Measurements from ENCODE around the gene KCNK10. TPM values are rescaled to one million over a fixed set of nuclear protein-coding genes. Genes with fewer than 3 reads are reported as not detected.

The KCNK10 gene
- total RNA-seq, 2 experiments from 2014 or later: not detected

DNA sequence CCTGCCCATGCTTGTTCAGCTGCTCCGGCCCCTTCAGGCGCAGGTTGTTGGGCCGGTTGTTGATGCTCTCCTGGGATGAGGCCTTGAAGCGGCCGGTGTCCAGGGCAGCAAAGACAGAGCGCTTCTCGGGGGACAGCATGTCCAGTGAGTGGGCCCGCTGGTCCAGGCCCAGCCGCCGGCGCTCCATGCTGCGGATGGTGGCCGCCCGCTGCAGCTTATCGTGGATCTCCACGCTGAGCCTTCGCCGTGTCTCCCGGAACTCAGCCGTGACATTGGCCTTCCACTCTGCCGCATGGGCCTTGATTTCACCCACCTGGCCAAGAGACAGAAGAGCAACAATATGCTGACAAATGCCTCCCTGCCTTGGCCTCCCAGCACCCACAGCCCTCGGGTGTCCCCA lies 137.2 kb downstream of the KCNK10 start:
- Mint-ChIP-seq H3K4me1 (ENCODE audit: low read depth) (peaks cover 10% of the 10 kb centered on the region), H3K27ac (no peak overlapping the region), H3K4me3 (no peak overlapping the region), H3K36me3 (ENCODE audit: low read depth) (no peaks in the 10 kb centered on the region), H3K27me3 (peaks cover 11% of the 10 kb centered on the region), H3K9me3 (no peaks in the 10 kb centered on the region)
- ChIA-PET POLR2A (no interaction called here), CTCF (no interaction called here)
- ATAC-seq (ENCODE audit: poor library complexity) (no peak), DNase-seq (no peak)
- H3K36me3 ChIP-seq (ENCODE audit: insufficient read depth, low read length): no peaks in the 10 kb centered on the region
- no peak overlapping the region for H3K27ac ChIP-seq (ENCODE audit: low read depth in 1 of 2, low read length in 2 of 2)
- TF ChIP-seq, protein P1, sequence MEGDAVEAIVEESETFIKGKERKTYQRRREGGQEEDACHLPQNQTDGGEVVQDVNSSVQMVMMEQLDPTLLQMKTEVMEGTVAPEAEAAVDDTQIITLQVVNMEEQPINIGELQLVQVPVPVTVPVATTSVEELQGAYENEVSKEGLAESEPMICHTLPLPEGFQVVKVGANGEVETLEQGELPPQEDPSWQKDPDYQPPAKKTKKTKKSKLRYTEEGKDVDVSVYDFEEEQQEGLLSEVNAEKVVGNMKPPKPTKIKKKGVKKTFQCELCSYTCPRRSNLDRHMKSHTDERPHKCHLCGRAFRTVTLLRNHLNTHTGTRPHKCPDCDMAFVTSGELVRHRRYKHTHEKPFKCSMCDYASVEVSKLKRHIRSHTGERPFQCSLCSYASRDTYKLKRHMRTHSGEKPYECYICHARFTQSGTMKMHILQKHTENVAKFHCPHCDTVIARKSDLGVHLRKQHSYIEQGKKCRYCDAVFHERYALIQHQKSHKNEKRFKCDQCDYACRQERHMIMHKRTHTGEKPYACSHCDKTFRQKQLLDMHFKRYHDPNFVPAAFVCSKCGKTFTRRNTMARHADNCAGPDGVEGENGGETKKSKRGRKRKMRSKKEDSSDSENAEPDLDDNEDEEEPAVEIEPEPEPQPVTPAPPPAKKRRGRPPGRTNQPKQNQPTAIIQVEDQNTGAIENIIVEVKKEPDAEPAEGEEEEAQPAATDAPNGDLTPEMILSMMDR (IDR thresholded peaks at IDR 0.05): no peak
- intact Hi-C loops (cut with DNase I, micrococcal nuclease): no loop called here
- H3K9me3 ChIP-seq (ENCODE audit: control insufficient read depth in 1 of 2, insufficient read depth in 1 of 2, low read length in 2 of 2): no peaks in the 10 kb centered on the region
- H3K27me3 ChIP-seq (ENCODE audit: control insufficient read depth in 1 of 2, insufficient read depth in 2 of 2, low read length in 2 of 2): peaks cover 0 to 2% of the 10 kb centered on the region in 2 experiments
- peaks cover 6% of the 10 kb centered on the region for H3K4me1 ChIP-seq (ENCODE audit: insufficient read depth, low read length)
- H3K4me3 ChIP-seq (ENCODE audit: low read length): no peak overlapping the region

DNA sequence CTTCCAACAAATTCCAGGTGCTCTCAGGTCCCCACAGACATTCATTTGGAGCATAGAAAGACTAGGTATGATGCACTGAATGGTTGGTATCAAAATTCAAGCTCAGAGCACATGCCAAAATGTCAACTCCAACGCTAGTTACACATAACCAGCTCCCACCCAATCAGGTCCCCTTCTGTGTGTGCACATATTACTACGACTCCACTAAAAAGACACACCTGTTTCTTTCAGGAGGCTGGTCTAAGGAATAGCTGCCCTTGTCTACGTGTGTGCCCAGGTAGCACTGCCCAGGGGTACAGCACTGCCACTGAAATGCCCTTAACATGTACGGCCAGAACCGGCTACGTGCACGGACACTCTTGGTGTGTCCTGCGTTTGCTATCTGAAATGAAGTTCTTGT lies 138.1 kb downstream of the KCNK10 start:
- no peaks in the 10 kb centered on the region for H3K9me3 ChIP-seq (ENCODE audit: control insufficient read depth in 1 of 2, insufficient read depth in 1 of 2, low read length in 2 of 2)
- TF ChIP-seq, protein P1 (IDR thresholded peaks at IDR 0.05): no peak
- no peak overlapping the region for H3K4me3 ChIP-seq (ENCODE audit: low read length)
- ATAC-seq (ENCODE audit: poor library complexity) (no peak), DNase-seq (no peak)
- H3K4me3 Mint-ChIP-seq: no peak overlapping the region
- POLR2A ChIA-PET: no interaction called here
- H3K36me3 ChIP-seq (ENCODE audit: insufficient read depth, low read length): no peaks in the 10 kb centered on the region
- H3K9me3 Mint-ChIP-seq: no peaks in the 10 kb centered on the region
- peaks cover 6% of the 10 kb centered on the region for H3K4me1 ChIP-seq (ENCODE audit: insufficient read depth, low read length)
- no peaks in the 10 kb centered on the region for H3K36me3 Mint-ChIP-seq (ENCODE audit: low read depth)
- no peak overlapping the region for H3K27ac Mint-ChIP-seq
- H3K27me3 ChIP-seq (ENCODE audit: control insufficient read depth in 1 of 2, insufficient read depth in 2 of 2, low read length in 2 of 2): peaks cover 0 to 2% of the 10 kb centered on the region in 2 experiments
- no peak overlapping the region for H3K27ac ChIP-seq (ENCODE audit: low read depth in 1 of 2, low read length in 2 of 2)
- CTCF ChIA-PET: no interaction called here
- peaks cover 11% of the 10 kb centered on the region for H3K4me1 Mint-ChIP-seq (ENCODE audit: low read depth)
- intact Hi-C loops (cut with DNase I, micrococcal nuclease): no loop called here
- H3K27me3 Mint-ChIP-seq: peaks cover 11% of the 10 kb centered on the region

DNA sequence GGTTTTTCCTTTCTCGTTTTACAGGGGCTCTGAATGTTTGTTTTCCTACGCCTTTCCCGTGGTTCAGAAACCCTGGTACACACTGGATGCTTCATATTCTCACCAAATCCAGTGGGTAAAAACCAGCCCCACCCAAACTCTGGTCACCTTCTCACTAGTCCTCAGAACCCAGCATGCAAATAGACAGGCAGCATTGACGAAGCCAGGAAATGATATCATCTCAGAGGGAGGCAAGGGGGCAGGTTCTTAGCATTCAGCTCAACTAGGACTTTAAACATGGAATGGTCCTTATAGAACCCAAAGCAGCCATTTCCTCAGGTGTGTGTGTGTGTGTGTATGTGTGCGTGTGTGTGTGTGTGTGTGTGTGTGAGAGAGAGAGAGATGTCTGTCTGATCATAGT lies 142.0 kb downstream of the KCNK10 start:
- ATAC-seq (ENCODE audit: poor library complexity): no peak
- Histone ChIP-seq H3K27me3 (ENCODE audit: control insufficient read depth in 1 of 2, insufficient read depth in 2 of 2, low read length in 2 of 2) (no peaks in the 10 kb centered on the region), H3K27ac (ENCODE audit: low read depth in 1 of 2, low read length in 2 of 2) (no peak overlapping the region), H3K9me3 (ENCODE audit: control insufficient read depth in 1 of 2, insufficient read depth in 1 of 2, low read length in 2 of 2) (no peaks in the 10 kb centered on the region), H3K36me3 (ENCODE audit: insufficient read depth, low read length) (no peaks in the 10 kb centered on the region), H3K4me3 (ENCODE audit: low read length) (no peak overlapping the region), H3K4me1 (ENCODE audit: insufficient read depth, low read length) (no peaks in the 10 kb centered on the region)
- TF ChIP-seq, protein P1 (IDR thresholded peaks at IDR 0.05): no peak
- no peak overlapping the region for H3K27ac Mint-ChIP-seq
- H3K4me1 Mint-ChIP-seq (ENCODE audit: low read depth): peaks cover 6% of the 10 kb centered on the region
- H3K9me3 Mint-ChIP-seq: no peaks in the 10 kb centered on the region
- no peak overlapping the region for H3K4me3 Mint-ChIP-seq
- H3K36me3 Mint-ChIP-seq (ENCODE audit: low read depth): no peaks in the 10 kb centered on the region
- ChIA-PET POLR2A (no interaction called here), CTCF (interaction anchor here (1.1 to 1.6 kb wide), 2 partner anchors 8 to 13 kb away, joined by 3 to 4 read pairs; no protein-coding TSS in a partner anchor)
- H3K27me3 Mint-ChIP-seq: no peaks in the 10 kb centered on the region
- peak in 1 of 14 experiments; percentile 13 for DNase-seq
- intact Hi-C loops (cut with DNase I, micrococcal nuclease): no loop called here
